Fibroblast of lung (primary cell): Measurements from ENCODE around the gene KCTD5. TPM values are rescaled to one million over a fixed set of nuclear protein-coding genes. Genes with fewer than 3 reads are reported as not detected.

ENCODE experiments used
- DNase-seq, 2 donors: peaks; one replicate each; pipeline versions ENCODE4 v3.0.0 to v3.0.0-alpha.2; 2010; ENCODE audit warnings: low read depth in 2 of 2
- H2AFZ ChIP-seq: 2 replicates; pipeline ENCODE4 v1.5.1; 2012; ENCODE audit warnings: low read length, control low read depth, inconsistent platforms
- H3K27ac ChIP-seq: 2 replicates; pipeline ENCODE4 v1.5.1; 2011; ENCODE audit warnings: low read length, control low read depth; ENCODE audit not compliant: insufficient read depth
- H3K27me3 ChIP-seq: 2 replicates; pipeline ENCODE4 v1.5.1; 2011; ENCODE audit warnings: mild to moderate bottlenecking, low read length; ENCODE audit not compliant: control insufficient read depth, insufficient read depth
- H3K36me3 ChIP-seq: 2 replicates; pipeline ENCODE4 v1.5.1; 2011; ENCODE audit warnings: low read length; ENCODE audit not compliant: control insufficient read depth, insufficient read depth
- H3K4me1 ChIP-seq: 2 replicates; pipeline ENCODE4 v1.5.1; 2011; ENCODE audit warnings: low read length; ENCODE audit not compliant: control insufficient read depth, insufficient read depth; ENCODE audit errors: extremely low read depth
- H3K4me2 ChIP-seq: 2 replicates; pipeline ENCODE4 v1.5.1; 2011; ENCODE audit warnings: low read length, control low read depth; ENCODE audit not compliant: insufficient read depth; ENCODE audit errors: extremely low read depth
- H3K4me3 ChIP-seq, 4 experiments: fragments of 200-600 bp in 1 of 4; sonication (generic) in 1 of 4; replicated peaks in 1 of 4; 2 replicates each; pipeline ENCODE4 v1.5.1; 2011 to 2016; ENCODE audit warnings: low read length in 4 of 4, low read depth in 3 of 4, mild to moderate bottlenecking in 3 of 4, control low read depth in 2 of 4, inconsistent platforms in 1 of 4, mixed read lengths in 1 of 4; ENCODE audit not compliant: insufficient read depth in 1 of 4; ENCODE audit errors: control extremely low read depth in 1 of 4
- H3K79me2 ChIP-seq: 2 replicates; pipeline ENCODE4 v1.5.1; 2012; ENCODE audit warnings: mild to moderate bottlenecking, low read length, inconsistent platforms; ENCODE audit not compliant: control insufficient read depth, insufficient read depth
- H3K9ac ChIP-seq: 2 replicates; pipeline ENCODE4 v1.5.1; 2011; ENCODE audit warnings: mild to moderate bottlenecking, low read length, control low read depth; ENCODE audit not compliant: insufficient read depth
- H3K9me3 ChIP-seq: 2 replicates; pipeline ENCODE4 v1.5.1; 2012; ENCODE audit warnings: low read depth, low read length; ENCODE audit not compliant: control insufficient read depth, insufficient read depth
- H4K20me1 ChIP-seq: 2 replicates; pipeline ENCODE4 v1.5.1; 2011; ENCODE audit warnings: low read length; ENCODE audit not compliant: control insufficient read depth, insufficient read depth; ENCODE audit errors: extremely low read depth
- CTCF ChIP-seq, 2 donors: IDR thresholded peaks in 1 of 2; conservative IDR thresholded peaks in 1 of 2; 1 replicate in 1 of 2; 2 replicates in 1 of 2; pipeline ENCODE4 v1.5.1; 2011 to 2012; ENCODE audit warnings: low read length in 2 of 2, control low read depth in 1 of 2, inconsistent platforms in 1 of 2, low read depth in 1 of 2, mild to moderate bottlenecking in 1 of 2
- EZH2 ChIP-seq: IDR thresholded peaks from 2 replicates; pipeline ENCODE4 v1.5.1; 2012; ENCODE audit warnings: low read length, control low read depth, mild to moderate bottlenecking; ENCODE audit errors: missing control alignments
- polyA plus RNA-seq, 2 donors: library from polyadenylated mRNA; depleted of rRNA in 1 of 2; stranded (reverse) in 1 of 2; unstranded in 1 of 2; fragments of >200 nt; gene quantifications; 2 replicates each; pipeline ENCODE4 v1.2.1, GENCODE V29; 2011 to 2012; ENCODE audit warnings: missing spikeins in 1 of 2
- total RNA-seq: library from RNA; depleted of rRNA; stranded (reverse); fragments of >200 nt; gene quantifications from 2 replicates; pipeline ENCODE4 v1.2.1, GENCODE V29; 2014

Gene KCTD5
- total and polyA plus RNA-seq, 2 donors (not counting 1 experiment from before 2014, with no cell fraction given) = 21.6 to 25.9 TPM

- H3K4me2 ChIP-seq = no peak overlapping the region
- no peak overlapping the region for H3K9ac ChIP-seq
- no peaks in the 10 kb centered on the region for H4K20me1 ChIP-seq
- no peaks in the 10 kb centered on the region for H3K36me3 ChIP-seq
- H3K27ac ChIP-seq = no peak overlapping the region
- no peak overlapping the region for H3K4me3 ChIP-seq
- TF ChIP-seq EZH2 = no peak
- no peak for TF ChIP-seq CTCF (conservative IDR thresholded peaks at IDR 0.05 in 1 of 2, IDR thresholded peaks at IDR 0.05 in 1 of 2; ENCODE audit: low read depth in 1 of 2, low read length in 2 of 2)
- no peak for DNase-seq
- no peak overlapping the region for H2AFZ ChIP-seq
- no peaks in the 10 kb centered on the region for H3K4me1 ChIP-seq
- no peaks in the 10 kb centered on the region for H3K79me2 ChIP-seq
- H3K9me3 ChIP-seq = no peaks in the 10 kb centered on the region
- H3K27me3 ChIP-seq = peaks cover 4% of the 10 kb centered on the region
These were observed 41.9 kb downstream of the KCTD5 start for GRCh38 chr16:2724088-2724676.

GRCh38 chr16:2724816-2725348, 42.6 kb downstream of the KCTD5 start:
- no peak overlapping the region for H3K9ac ChIP-seq
- no peaks in the 10 kb centered on the region for H3K9me3 ChIP-seq
- H3K4me1 ChIP-seq = no peaks in the 10 kb centered on the region
- no peaks in the 10 kb centered on the region for H3K36me3 ChIP-seq
- no peak overlapping the region for H3K27ac ChIP-seq
- no peaks in the 10 kb centered on the region for H4K20me1 ChIP-seq
- no peak overlapping the region for H3K4me3 ChIP-seq
- H3K79me2 ChIP-seq = no peaks in the 10 kb centered on the region
- no peak overlapping the region for H2AFZ ChIP-seq
- H3K27me3 ChIP-seq = peaks cover 4% of the 10 kb centered on the region
- no peak overlapping the region for H3K4me2 ChIP-seq
- no peak for TF ChIP-seq EZH2
- no peak for TF ChIP-seq CTCF (conservative IDR thresholded peaks at IDR 0.05 in 1 of 2, IDR thresholded peaks at IDR 0.05 in 1 of 2; ENCODE audit: low read depth in 1 of 2, low read length in 2 of 2)
- DNase-seq = no peak

- H3K4me2 ChIP-seq = no peak overlapping the region
These were observed 44.6 kb downstream of the KCTD5 start for GRCh38 chr16:2726923-2727322.

More at GRCh38 chr16:2726923-2727322, 44.6 kb downstream of the KCTD5 start:
- Histone ChIP-seq H3K27me3 (peaks cover 4% of the 10 kb centered on the region), H4K20me1 (no peaks in the 10 kb centered on the region), H3K4me3 (no peak overlapping the region), H3K9me3 (no peaks in the 10 kb centered on the region), H3K36me3 (no peaks in the 10 kb centered on the region), H3K4me1 (no peaks in the 10 kb centered on the region), H3K9ac (no peak overlapping the region), H2AFZ (no peak overlapping the region), H3K79me2 (no peaks in the 10 kb centered on the region), H3K27ac (no peak overlapping the region)
- no peak for DNase-seq
- TF ChIP-seq CTCF (conservative IDR thresholded peaks at IDR 0.05 in 1 of 2, IDR thresholded peaks at IDR 0.05 in 1 of 2; ENCODE audit: low read depth in 1 of 2, low read length in 2 of 2) = no peak
- TF ChIP-seq EZH2 = no peak
